GM06990 (cell line): ENCODE data around the gene XRCC2.
"Not testable (repeated sequence)": the region's sequence is repeated elsewhere in the genome, so short reads cannot be mapped to it uniquely, and the experiment has no call there.

Source experiments
- DNase-seq: peaks from one replicate; pipeline ENCODE4 v3.0.0-alpha.2; 2011; ENCODE audit not compliant: insufficient read length; ENCODE audit errors: extremely low read depth
- H3K27me3 ChIP-seq: replicated peaks from 2 replicates; pipeline ENCODE4 v1.6.0; 2011; ENCODE audit warnings: low read length; ENCODE audit not compliant: control insufficient read depth, insufficient read depth
- H3K36me3 ChIP-seq: 2 replicates; pipeline ENCODE4 v1.5.1; 2011; ENCODE audit warnings: low read length; ENCODE audit not compliant: control insufficient read depth, insufficient read depth
- H3K4me3 ChIP-seq: replicated peaks from 2 replicates; pipeline ENCODE4 v1.5.1; 2011; ENCODE audit warnings: low read depth, mild to moderate bottlenecking, control low read depth, low read length
- CTCF ChIP-seq: IDR thresholded peaks from 2 replicates; pipeline ENCODE4 v1.5.1; 2011; ENCODE audit warnings: low read length, control low read depth, mild to moderate bottlenecking, inconsistent platforms; ENCODE audit not compliant: insufficient read depth, poor library complexity, severe bottlenecking

The XRCC2 gene

GRCh38 chr7:152636441-152636840 lies 39.5 kb downstream of the XRCC2 start:
- Histone ChIP-seq H3K36me3 (no peaks in the 10 kb centered on the region), H3K4me3 (no peak overlapping the region), H3K27me3 (no peaks in the 10 kb centered on the region)
- DNase-seq, result no peak
- no peak for TF ChIP-seq CTCF

- no peaks in the 10 kb centered on the region for H3K27me3 ChIP-seq
- H3K4me3 ChIP-seq, result no peak overlapping the region
- no peak for DNase-seq
- no peak for TF ChIP-seq CTCF
- H3K36me3 ChIP-seq, result no peaks in the 10 kb centered on the region
Measured at GRCh38 chr7:152633504-152633903, 42.4 kb downstream of the XRCC2 start.

GRCh38 chr7:152633072-152633471 lies 42.9 kb downstream of the XRCC2 start:
- no peak for DNase-seq
- TF ChIP-seq CTCF, result no peak
- Histone ChIP-seq H3K27me3 (no peaks in the 10 kb centered on the region), H3K36me3 (no peaks in the 10 kb centered on the region), H3K4me3 (no peak overlapping the region)

- H3K4me3 ChIP-seq, H3K27me3 ChIP-seq, H3K36me3 ChIP-seq, DNase-seq: not testable (repeated sequence)
Measured at GRCh38 chr7:152628772-152629171, 47.2 kb downstream of the XRCC2 start.

- H3K36me3 ChIP-seq, result no peaks in the 10 kb centered on the region
- no peak for DNase-seq
- H3K27me3 ChIP-seq, result no peaks in the 10 kb centered on the region
- H3K4me3 ChIP-seq, result no peak overlapping the region
- no peak for TF ChIP-seq CTCF
Measured at GRCh38 chr7:152624228-152624627, 51.7 kb downstream of the XRCC2 start.

GRCh38 chr7:152621426-152621825 lies 54.5 kb downstream of the XRCC2 start:
- DNase-seq, result no peak
- Histone ChIP-seq H3K4me3 (no peak overlapping the region), H3K27me3 (no peaks in the 10 kb centered on the region), H3K36me3 (no peaks in the 10 kb centered on the region)
- no peak for TF ChIP-seq CTCF
